ENCODE measurements around the gene PCYT1A. TPM values are rescaled to one million over a fixed set of nuclear protein-coding genes. Genes with fewer than 3 reads are reported as not detected.
"Not testable (repeated sequence)": the region's sequence is repeated elsewhere in the genome, so short reads cannot be mapped to it uniquely, and the experiment has no call there.

The PCYT1A gene
- total RNA-seq, 1 experiment from 2014 or later, result 28.5 TPM

- no peak for DNase-seq (ENCODE audit: low spot score)
- no peaks in the 10 kb centered on the region for H3K27me3 Mint-ChIP-seq (ENCODE audit: low read depth)
- H3K4me3 Mint-ChIP-seq, result no peak overlapping the region
- H3K27ac Mint-ChIP-seq, result no peak overlapping the region
- CTCF ChIA-PET, result interaction anchor here (1.1 kb wide), 1 partner anchor 10 kb away, joined by 3 read pairs; no protein-coding TSS in a partner anchor
- ATAC-seq, result no peak
- H3K4me1 Mint-ChIP-seq, result no peaks in the 10 kb centered on the region; the same call in 1 of the 2 replicates
- POLR2A ChIA-PET, result no interaction called here
- H3K36me3 Mint-ChIP-seq, result no peaks in the 10 kb centered on the region
- 0 out of 2 replicates have a peak, but pooled peaks have one; percentile 35 for TF ChIP-seq ZNF121 (CRISPR knock-in tag; IDR thresholded peaks at IDR 0.05)
- TF ChIP-seq, protein P1, sequence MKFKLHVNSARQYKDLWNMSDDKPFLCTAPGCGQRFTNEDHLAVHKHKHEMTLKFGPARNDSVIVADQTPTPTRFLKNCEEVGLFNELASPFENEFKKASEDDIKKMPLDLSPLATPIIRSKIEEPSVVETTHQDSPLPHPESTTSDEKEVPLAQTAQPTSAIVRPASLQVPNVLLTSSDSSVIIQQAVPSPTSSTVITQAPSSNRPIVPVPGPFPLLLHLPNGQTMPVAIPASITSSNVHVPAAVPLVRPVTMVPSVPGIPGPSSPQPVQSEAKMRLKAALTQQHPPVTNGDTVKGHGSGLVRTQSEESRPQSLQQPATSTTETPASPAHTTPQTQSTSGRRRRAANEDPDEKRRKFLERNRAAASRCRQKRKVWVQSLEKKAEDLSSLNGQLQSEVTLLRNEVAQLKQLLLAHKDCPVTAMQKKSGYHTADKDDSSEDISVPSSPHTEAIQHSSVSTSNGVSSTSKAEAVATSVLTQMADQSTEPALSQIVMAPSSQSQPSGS (CRISPR knock-in tag; IDR thresholded peaks at IDR 0.05; ENCODE audit: borderline replicate concordance, low read depth), result no peak
- TF ChIP-seq OVOL2 (CRISPR knock-in tag; IDR thresholded peaks at IDR 0.05; ENCODE audit: borderline replicate concordance), result no peak
- TF ChIP-seq ZNF219 (CRISPR knock-in tag; IDR thresholded peaks at IDR 0.05; ENCODE audit: borderline replicate concordance), result no peak
- no peaks in the 10 kb centered on the region for H3K9me3 Mint-ChIP-seq
Observed at GRCh38 chr3:196314597-196314996, 27.1 kb upstream of the PCYT1A start.

DNA sequence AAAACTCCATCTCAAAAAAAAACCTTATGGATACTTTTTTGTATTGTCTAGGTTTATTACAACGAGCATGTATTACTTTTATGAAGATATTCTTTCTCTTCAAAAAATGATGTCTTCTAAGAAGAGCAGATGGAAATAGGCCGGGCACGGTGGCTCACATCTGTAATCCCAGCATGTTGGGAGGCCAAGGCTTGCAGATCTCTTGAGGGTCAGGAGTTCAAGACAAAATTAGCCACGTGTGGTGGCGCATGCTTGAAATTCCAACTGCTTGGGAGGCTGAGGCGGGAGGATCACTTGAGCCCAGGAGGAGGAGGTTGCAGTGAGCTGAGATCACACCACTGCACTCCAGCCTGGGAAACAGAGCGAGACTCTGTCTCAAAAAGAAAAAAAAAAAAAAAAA lies 26.6 kb upstream of the PCYT1A start:
- H3K9me3 Mint-ChIP-seq; H3K4me3 Mint-ChIP-seq; POLR2A ChIA-PET; H3K4me1 Mint-ChIP-seq; ATAC-seq; H3K27ac Mint-ChIP-seq; DNase-seq (ENCODE audit: low spot score); H3K36me3 Mint-ChIP-seq; H3K27me3 Mint-ChIP-seq (ENCODE audit: low read depth): not testable (repeated sequence)
- CTCF ChIA-PET, result interaction anchor here (1.1 kb wide), 1 partner anchor 10 kb away, joined by 3 read pairs; no protein-coding TSS in a partner anchor

GRCh38 chr3:196302960-196303359 lies 15.4 kb upstream of the PCYT1A start:
- H3K9me3 Mint-ChIP-seq; H3K27ac Mint-ChIP-seq; H3K27me3 Mint-ChIP-seq (ENCODE audit: low read depth); ATAC-seq; DNase-seq (ENCODE audit: low spot score); POLR2A ChIA-PET; CTCF ChIA-PET; H3K36me3 Mint-ChIP-seq; H3K4me3 Mint-ChIP-seq; H3K4me1 Mint-ChIP-seq: not testable (repeated sequence)

- H3K4me3 Mint-ChIP-seq; H3K4me1 Mint-ChIP-seq; DNase-seq (ENCODE audit: low spot score); H3K27me3 Mint-ChIP-seq (ENCODE audit: low read depth); CTCF ChIA-PET; POLR2A ChIA-PET; H3K27ac Mint-ChIP-seq; H3K36me3 Mint-ChIP-seq; H3K9me3 Mint-ChIP-seq; ATAC-seq: not testable (repeated sequence)
Observed at GRCh38 chr3:196302551-196302950, 15.0 kb upstream of the PCYT1A start.

- no peaks in the 10 kb centered on the region for H3K9me3 Mint-ChIP-seq
- no peak overlapping the region for H3K4me3 Mint-ChIP-seq
- no peaks in the 10 kb centered on the region for H3K4me1 Mint-ChIP-seq
- DNase-seq (ENCODE audit: low spot score), result no peak
- ChIA-PET CTCF (no interaction called here), POLR2A (no interaction called here)
- ATAC-seq, result no peak
- no peak overlapping the region for H3K27ac Mint-ChIP-seq
- H3K36me3 Mint-ChIP-seq, result peaks cover 3% of the 10 kb centered on the region; the same call in 1 of the 2 replicates
- TF ChIP-seq RELA (CRISPR knock-in tag; IDR thresholded peaks at IDR 0.05; ENCODE audit: borderline replicate concordance) (no peak), SMAD4 (CRISPR knock-in tag; IDR thresholded peaks at IDR 0.05) (no peak), USF2 (CRISPR knock-in tag; IDR thresholded peaks at IDR 0.05) (no peak), ZNF263 (CRISPR knock-in tag; IDR thresholded peaks at IDR 0.05; ENCODE audit: low read depth) (no peak), HMGA2 (CRISPR knock-in tag; IDR thresholded peaks at IDR 0.05) (no peak)
- TF ChIP-seq, protein P2, sequence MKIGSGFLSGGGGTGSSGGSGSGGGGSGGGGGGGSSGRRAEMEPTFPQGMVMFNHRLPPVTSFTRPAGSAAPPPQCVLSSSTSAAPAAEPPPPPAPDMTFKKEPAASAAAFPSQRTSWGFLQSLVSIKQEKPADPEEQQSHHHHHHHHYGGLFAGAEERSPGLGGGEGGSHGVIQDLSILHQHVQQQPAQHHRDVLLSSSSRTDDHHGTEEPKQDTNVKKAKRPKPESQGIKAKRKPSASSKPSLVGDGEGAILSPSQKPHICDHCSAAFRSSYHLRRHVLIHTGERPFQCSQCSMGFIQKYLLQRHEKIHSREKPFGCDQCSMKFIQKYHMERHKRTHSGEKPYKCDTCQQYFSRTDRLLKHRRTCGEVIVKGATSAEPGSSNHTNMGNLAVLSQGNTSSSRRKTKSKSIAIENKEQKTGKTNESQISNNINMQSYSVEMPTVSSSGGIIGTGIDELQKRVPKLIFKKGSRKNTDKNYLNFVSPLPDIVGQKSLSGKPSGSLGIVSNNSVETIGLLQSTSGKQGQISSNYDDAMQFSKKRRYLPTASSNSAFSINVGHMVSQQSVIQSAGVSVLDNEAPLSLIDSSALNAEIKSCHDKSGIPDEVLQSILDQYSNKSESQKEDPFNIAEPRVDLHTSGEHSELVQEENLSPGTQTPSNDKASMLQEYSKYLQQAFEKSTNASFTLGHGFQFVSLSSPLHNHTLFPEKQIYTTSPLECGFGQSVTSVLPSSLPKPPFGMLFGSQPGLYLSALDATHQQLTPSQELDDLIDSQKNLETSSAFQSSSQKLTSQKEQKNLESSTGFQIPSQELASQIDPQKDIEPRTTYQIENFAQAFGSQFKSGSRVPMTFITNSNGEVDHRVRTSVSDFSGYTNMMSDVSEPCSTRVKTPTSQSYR (CRISPR knock-in tag; IDR thresholded peaks at IDR 0.05), result no peak
- TF ChIP-seq, protein P3, sequence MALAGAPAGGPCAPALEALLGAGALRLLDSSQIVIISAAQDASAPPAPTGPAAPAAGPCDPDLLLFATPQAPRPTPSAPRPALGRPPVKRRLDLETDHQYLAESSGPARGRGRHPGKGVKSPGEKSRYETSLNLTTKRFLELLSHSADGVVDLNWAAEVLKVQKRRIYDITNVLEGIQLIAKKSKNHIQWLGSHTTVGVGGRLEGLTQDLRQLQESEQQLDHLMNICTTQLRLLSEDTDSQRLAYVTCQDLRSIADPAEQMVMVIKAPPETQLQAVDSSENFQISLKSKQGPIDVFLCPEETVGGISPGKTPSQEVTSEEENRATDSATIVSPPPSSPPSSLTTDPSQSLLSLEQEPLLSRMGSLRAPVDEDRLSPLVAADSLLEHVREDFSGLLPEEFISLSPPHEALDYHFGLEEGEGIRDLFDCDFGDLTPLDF (CRISPR knock-in tag; IDR thresholded peaks at IDR 0.05), result no peak
- TF ChIP-seq, protein P4, sequence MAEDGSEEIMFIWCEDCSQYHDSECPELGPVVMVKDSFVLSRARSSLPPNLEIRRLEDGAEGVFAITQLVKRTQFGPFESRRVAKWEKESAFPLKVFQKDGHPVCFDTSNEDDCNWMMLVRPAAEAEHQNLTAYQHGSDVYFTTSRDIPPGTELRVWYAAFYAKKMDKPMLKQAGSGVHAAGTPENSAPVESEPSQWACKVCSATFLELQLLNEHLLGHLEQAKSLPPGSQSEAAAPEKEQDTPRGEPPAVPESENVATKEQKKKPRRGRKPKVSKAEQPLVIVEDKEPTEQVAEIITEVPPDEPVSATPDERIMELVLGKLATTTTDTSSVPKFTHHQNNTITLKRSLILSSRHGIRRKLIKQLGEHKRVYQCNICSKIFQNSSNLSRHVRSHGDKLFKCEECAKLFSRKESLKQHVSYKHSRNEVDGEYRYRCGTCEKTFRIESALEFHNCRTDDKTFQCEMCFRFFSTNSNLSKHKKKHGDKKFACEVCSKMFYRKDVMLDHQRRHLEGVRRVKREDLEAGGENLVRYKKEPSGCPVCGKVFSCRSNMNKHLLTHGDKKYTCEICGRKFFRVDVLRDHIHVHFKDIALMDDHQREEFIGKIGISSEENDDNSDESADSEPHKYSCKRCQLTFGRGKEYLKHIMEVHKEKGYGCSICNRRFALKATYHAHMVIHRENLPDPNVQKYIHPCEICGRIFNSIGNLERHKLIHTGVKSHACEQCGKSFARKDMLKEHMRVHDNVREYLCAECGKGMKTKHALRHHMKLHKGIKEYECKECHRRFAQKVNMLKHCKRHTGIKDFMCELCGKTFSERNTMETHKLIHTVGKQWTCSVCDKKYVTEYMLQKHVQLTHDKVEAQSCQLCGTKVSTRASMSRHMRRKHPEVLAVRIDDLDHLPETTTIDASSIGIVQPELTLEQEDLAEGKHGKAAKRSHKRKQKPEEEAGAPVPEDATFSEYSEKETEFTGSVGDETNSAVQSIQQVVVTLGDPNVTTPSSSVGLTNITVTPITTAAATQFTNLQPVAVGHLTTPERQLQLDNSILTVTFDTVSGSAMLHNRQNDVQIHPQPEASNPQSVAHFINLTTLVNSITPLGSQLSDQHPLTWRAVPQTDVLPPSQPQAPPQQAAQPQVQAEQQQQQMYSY (CRISPR knock-in tag; IDR thresholded peaks at IDR 0.05), result no peak
- H3K27me3 Mint-ChIP-seq (ENCODE audit: low read depth), result no peaks in the 10 kb centered on the region
Observed at GRCh38 chr3:196298521-196298920, 11.0 kb upstream of the PCYT1A start.
